B cell (primary cell): ENCODE data around the gene NUP210L.

Experiments used
- EZH2 ChIP-seq: IDR thresholded peaks from 2 replicates; pipeline ENCODE4 v1.6.1; 2012; ENCODE audit warnings: borderline replicate concordance, low read depth, mild to moderate bottlenecking, moderate library complexity, low read length; ENCODE audit not compliant: insufficient read depth, poor library complexity, severe bottlenecking
- TF ChIP-seq, protein P1 (sequence below): fragments of 200-600 bp; IDR thresholded peaks from one replicate; pipeline ENCODE4 v1.8.0; 2022; ENCODE audit warnings: antibody characterized with exemption, mild to moderate bottlenecking

DNA sequence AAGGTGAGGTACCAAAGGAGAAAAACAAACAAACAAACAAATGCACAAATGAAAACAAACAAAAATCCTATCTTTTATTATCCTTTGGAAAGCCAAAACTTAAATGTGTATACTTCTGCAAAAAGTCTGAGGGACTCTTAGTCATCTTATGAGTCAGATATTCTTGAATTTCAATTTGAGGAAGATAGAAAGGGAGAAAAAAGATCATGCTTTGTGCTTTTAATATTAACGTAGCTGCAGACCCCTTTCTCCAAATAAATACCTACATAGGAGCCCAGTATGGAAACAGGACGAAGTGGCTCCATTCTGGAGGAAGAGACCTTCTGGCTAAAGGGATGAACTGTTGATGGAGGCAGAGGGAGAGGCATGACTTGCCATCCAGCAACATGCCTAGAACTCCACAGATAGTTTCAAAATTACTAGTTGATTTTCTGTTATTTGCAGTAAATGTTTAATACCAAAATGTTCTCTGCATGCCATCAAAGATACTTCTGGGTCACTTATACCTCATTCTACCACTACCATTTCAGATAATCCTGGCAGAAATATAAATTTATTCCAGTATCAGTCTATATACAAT, 25.4 kb downstream of the NUP210L start:
- TF ChIP-seq, protein P1, sequence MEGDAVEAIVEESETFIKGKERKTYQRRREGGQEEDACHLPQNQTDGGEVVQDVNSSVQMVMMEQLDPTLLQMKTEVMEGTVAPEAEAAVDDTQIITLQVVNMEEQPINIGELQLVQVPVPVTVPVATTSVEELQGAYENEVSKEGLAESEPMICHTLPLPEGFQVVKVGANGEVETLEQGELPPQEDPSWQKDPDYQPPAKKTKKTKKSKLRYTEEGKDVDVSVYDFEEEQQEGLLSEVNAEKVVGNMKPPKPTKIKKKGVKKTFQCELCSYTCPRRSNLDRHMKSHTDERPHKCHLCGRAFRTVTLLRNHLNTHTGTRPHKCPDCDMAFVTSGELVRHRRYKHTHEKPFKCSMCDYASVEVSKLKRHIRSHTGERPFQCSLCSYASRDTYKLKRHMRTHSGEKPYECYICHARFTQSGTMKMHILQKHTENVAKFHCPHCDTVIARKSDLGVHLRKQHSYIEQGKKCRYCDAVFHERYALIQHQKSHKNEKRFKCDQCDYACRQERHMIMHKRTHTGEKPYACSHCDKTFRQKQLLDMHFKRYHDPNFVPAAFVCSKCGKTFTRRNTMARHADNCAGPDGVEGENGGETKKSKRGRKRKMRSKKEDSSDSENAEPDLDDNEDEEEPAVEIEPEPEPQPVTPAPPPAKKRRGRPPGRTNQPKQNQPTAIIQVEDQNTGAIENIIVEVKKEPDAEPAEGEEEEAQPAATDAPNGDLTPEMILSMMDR = no peak
- no peak for TF ChIP-seq EZH2
